Prostate gland (tissue), 2 donors: ENCODE results near the gene MYO1G.

Source experiments
- POLR2A ChIP-seq: fragments of 450-650 bp; IDR thresholded peaks from one replicate; pipeline ENCODE4 v1.6.1; 2016; ENCODE audit warnings: antibody characterized with exemption, mild to moderate bottlenecking
- TF ChIP-seq, protein P1 (sequence below), 4 experiments: fragments of 200-600 bp in 2 of 4; fragments of 450-650 bp in 2 of 4; sonication (generic) in 2 of 4; IDR thresholded peaks; 1 replicate in 3 of 4; 2 replicates in 1 of 4; pipeline ENCODE4 v1.5.1; 2016 to 2019; ENCODE audit warnings: antibody characterized with exemption in 4 of 4, mild to moderate bottlenecking in 2 of 4, moderate library complexity in 2 of 4

DNA sequence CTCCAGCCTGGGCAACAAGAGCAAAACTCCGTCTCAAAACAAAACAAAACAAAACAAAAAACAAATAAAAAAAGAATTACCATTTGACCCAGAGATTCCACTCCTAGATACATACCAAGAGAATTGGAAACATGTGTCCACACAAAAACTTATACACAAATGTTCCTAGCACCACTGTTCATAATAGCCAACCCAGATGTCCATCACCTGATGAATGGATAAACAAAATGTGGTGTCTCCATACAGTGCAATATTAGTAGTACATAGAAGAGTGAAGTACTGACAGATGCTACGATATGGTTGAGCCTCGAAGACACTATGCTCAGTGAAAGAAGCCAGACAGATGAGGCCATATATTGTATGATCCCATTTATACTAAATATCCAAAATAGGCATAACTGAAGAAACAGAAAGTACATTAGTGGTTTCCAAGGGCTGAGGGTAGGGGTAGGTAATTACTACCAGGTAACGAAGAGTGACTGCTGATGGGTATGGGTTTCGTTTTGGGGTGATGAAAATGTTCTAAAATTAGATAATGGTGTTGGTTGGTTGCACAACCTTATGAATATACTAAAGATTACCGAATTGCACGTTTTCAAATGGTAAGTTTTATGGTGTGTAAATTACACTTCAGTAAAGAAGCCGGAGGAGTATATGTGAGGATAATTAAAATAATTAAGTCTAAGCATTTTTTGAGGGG, 20.0 kb downstream of the MYO1G start:
- TF ChIP-seq, protein P1, sequence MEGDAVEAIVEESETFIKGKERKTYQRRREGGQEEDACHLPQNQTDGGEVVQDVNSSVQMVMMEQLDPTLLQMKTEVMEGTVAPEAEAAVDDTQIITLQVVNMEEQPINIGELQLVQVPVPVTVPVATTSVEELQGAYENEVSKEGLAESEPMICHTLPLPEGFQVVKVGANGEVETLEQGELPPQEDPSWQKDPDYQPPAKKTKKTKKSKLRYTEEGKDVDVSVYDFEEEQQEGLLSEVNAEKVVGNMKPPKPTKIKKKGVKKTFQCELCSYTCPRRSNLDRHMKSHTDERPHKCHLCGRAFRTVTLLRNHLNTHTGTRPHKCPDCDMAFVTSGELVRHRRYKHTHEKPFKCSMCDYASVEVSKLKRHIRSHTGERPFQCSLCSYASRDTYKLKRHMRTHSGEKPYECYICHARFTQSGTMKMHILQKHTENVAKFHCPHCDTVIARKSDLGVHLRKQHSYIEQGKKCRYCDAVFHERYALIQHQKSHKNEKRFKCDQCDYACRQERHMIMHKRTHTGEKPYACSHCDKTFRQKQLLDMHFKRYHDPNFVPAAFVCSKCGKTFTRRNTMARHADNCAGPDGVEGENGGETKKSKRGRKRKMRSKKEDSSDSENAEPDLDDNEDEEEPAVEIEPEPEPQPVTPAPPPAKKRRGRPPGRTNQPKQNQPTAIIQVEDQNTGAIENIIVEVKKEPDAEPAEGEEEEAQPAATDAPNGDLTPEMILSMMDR (IDR thresholded peaks at IDR 0.05), result no peak
- TF ChIP-seq POLR2A, result no peak
